ENCODE data around the gene TSPAN7.
A peak's percentile ranks its signal among the peaks of the same experiment; 100 is the strongest.

Gene TSPAN7

DNA sequence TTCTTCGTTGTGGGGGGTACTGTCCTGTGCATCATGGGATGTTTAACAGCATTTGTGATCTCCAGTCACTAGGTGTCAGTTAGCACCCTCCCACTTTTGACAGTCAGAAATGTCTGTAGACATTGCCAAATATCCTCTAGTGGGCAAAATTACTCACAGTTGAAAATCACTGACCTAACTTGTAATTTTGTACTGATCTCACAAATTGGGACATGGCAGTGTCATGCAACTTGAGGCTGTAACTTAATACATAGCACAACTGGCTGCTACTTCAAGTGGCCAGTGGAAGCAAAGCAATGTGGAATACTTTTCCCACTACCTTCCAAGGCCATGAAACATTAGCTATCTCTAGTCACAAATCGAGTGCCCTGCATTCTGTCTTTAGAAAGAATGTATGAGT lies 23.2 kb upstream of the TSPAN7 start:
- TF ChIP-seq CTCF (conservative IDR thresholded peaks at IDR 0.05; ENCODE audit: low read depth, low read length): no peak
- no peak overlapping the region for H3K4me3 ChIP-seq (ENCODE audit: low read length)

GRCh38 chrX:38539748-38540147 lies 21.6 kb upstream of the TSPAN7 start:
- H3K4me3 ChIP-seq (ENCODE audit: low read length): no peak overlapping the region
- DNase-seq (ENCODE audit: low read depth): no peak
- no peak for TF ChIP-seq CTCF (conservative IDR thresholded peaks at IDR 0.05; ENCODE audit: low read depth, low read length)

More for the DNA sequence above, 23.2 kb upstream of the TSPAN7 start:
- DNase-seq (ENCODE audit: low read depth): no peak

GRCh38 chrX:38548508-38548907 lies 12.8 kb upstream of the TSPAN7 start:
- no peak for DNase-seq (ENCODE audit: low read depth)
- TF ChIP-seq CTCF (conservative IDR thresholded peaks at IDR 0.05; ENCODE audit: low read depth, low read length): no peak
- no peak overlapping the region for H3K4me3 ChIP-seq (ENCODE audit: low read length)

DNA sequence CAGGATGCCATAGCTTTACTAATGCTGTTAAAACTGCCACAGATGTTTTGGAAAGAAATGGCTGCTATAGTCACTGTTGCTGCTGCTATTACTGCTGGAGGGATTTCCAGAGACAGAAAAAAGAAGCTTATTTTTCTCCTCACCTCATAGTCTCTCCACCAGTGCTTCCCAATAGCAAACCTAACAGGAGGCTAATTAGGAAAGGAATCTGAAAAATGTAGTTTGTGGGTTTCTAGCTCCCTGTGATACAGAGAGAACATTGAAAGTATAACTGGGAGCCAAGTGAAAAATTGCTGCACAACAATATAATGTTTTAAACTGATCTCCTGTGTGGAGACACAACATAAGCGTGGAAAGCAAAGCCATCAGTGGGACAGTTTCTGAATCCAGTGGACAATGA lies 8.6 kb upstream of the TSPAN7 start:
- no peak overlapping the region for H3K4me3 ChIP-seq (ENCODE audit: low read length)

GRCh38 chrX:38558686-38559085 lies 2.7 kb upstream of the TSPAN7 start:
- TF ChIP-seq CTCF (conservative IDR thresholded peaks at IDR 0.05; ENCODE audit: low read depth, low read length): no peak
- DNase-seq (ENCODE audit: low read depth): no peak
- no peak overlapping the region for H3K4me3 ChIP-seq (ENCODE audit: low read length)

More for the DNA sequence above, 8.6 kb upstream of the TSPAN7 start:
- TF ChIP-seq CTCF (conservative IDR thresholded peaks at IDR 0.05; ENCODE audit: low read depth, low read length): no peak
- peak; percentile 24 for DNase-seq (ENCODE audit: low read depth)

DNA sequence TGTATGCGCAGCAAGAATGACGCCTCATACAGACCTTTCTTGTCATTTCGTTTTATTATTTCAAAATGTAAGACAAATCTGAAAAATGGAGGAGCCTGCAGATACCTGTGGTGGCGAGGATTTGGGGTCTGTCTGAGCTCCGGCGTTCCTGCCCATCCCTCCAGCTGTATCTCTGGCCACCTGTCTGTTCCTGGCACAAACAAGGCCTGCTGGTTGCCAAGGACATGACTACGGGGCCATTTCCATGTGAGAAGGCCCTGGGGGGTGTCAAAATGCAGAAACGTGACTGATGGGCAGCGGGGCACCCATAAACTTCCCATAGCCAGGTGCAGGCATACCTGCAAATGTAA lies 591 bp upstream of the TSPAN7 start:
- TF ChIP-seq CTCF (conservative IDR thresholded peaks at IDR 0.05; ENCODE audit: low read depth, low read length): no peak
- H3K4me3 ChIP-seq (ENCODE audit: low read length): peak overlapping the region; percentile 42
- no peak for DNase-seq (ENCODE audit: low read depth)

GRCh38 chrX:38561951-38562719 lies 793 bp downstream of the TSPAN7 start:
- no peak for TF ChIP-seq CTCF (conservative IDR thresholded peaks at IDR 0.05; ENCODE audit: low read depth, low read length)
- DNase-seq (ENCODE audit: low read depth): no peak
- H3K4me3 ChIP-seq (ENCODE audit: low read length): peak overlapping the region; percentile 53

Data from retinal pigment epithelial cell (primary cell).